GM19240 (cell line): ENCODE results near the gene TTC12.
A peak's percentile ranks its signal among the peaks of the same experiment; 100 is the strongest.
"Not testable (repeated sequence)": the region's sequence is repeated elsewhere in the genome, so short reads cannot be mapped to it uniquely, and the experiment has no call there.

Source experiments
- DNase-seq: peaks from one replicate; pipeline ENCODE4 v3.0.0; 2011; ENCODE audit warnings: low spot score; ENCODE audit not compliant: insufficient read length

The TTC12 gene

GRCh38 chr11:113286009-113286408 is 28.4 kb upstream of the TTC12 start:
- no peak for DNase-seq

- no peak for DNase-seq
Observed at GRCh38 chr11:113286509-113287497, 27.6 kb upstream of the TTC12 start.

DNA sequence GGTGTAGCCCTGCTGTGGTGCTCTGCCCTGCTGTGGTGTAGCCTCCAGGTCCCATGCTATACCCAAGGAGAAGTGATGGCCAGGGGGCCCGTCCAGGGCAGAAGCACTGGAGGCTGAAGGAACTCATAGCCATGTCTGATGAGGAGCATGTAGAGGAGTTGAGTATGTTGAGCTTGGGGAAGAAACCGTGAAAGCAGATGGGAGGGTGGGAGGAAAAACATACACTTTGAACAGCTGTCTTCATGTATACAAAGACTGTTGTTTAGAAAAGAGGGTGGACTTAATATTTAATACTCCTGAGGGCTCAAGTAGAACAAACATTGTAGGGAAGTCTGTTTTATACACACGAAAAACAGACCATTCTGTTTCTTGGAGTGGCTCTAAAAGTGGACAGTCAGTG is 26.6 kb upstream of the TTC12 start:
- DNase-seq = no peak

- DNase-seq = no peak
Observed at GRCh38 chr11:113288286-113288863, 26.0 kb upstream of the TTC12 start.

DNA sequence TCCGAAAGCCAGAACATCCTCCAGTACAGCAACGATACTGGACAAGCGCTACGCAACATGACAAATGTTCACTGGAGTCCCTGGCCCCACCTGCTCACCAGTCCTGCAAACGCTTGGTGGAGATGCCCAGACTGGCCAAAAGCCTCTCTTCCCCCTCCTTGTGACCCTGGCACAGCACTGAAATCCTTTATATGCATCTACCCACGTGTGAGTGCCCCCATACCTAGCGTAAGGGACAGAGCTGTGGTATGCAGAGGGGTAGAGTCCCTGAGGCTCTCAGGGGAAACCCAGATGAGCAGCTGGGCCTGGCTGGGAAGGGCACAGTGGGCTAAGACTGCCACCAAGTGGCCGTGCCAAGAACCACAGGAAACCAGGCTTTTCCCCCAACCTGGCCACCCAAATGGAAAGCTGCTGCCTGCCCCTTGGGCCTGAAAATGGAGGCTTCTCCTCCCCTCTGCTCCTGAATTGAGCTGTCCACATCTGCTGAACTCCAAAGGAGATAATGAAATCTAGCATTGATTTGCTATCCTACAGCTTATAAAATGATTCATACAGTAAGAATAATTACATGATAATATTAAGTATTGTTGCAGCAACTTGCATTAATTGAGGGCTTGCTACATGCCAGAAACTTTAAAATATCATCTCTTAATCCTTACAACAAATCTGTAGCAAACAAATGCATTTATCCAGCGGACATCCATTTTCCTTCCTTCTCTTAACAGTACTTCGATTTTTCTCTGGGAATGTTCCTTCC is 24.8 kb upstream of the TTC12 start:
- peak; percentile 62 for DNase-seq

GRCh38 chr11:113293936-113294335 is 20.4 kb upstream of the TTC12 start:
- no peak for DNase-seq

DNA sequence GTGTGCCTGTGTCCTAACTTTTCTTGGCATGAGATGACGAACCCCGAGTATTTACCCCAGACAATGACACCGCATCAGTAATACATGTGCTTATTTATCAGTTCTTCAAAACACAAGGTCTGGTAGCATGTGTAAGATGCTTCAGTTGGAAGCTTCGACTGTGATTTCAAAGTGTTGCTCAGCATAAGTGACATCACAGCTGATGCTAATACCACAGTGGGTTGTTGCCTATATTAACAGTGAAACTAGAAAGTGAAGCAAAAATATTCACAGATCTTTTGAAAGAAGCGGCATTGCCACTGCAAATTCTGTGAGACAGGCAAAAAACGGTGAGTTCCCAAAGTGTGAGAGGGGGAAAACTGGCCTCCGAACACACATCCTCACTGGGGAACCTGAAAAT is 18.4 kb upstream of the TTC12 start:
- DNase-seq = no peak

DNA sequence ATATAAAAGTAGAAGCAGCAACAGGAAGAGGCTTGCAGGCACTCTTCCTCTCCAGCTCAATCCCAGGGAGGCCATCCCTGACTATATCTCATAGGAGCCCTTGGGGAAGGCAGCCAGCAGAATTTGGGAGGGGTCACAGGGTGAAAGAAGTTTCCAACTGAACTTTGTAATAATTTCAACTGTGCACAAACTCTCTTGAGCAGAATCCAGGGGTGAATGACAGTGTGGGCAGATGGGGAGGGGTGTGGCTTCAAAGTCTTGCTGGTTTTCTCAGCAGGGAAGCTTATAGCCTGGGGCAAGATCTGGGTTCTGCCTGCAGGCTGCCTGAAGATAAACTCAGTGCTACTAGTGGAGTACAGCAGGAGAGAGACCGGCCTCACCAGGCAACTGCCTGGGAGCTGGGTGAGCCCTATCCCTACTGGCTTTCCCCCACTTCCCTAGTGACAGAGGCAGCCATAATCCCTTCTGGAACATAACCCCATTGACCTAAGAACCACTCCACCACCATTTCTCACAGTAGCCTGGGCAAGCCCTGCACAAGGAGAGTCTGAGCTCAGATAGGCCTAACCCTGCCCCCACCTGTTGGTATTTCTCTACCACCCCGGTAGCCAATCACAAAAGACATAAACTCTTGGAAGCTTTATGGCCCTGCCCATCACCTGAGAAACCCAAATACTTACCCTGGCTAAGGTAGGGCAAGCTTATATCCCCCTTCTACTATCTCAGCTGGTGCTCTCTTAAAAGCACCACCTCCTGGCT is 17.8 kb upstream of the TTC12 start:
- DNase-seq = no peak

DNA sequence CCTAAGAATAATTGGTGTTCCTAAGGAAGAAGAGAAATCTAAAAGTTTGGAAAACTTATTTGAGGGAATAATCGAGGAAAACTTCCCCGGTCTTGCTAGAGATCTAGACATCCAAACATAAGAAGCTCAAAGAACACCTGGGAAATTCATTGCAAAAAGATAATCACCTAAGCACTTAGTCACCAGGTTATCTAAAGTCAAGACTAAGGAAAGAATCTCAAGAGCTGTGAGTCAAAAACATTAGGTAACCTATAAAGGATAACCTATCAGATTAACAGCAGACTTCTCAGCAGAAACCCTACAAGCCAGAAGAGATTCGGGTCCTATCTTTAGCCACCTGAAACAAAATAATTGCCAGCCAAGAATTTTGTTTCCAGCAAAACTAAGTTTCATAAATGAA is 15.9 kb upstream of the TTC12 start:
- not testable (repeated sequence) for DNase-seq

- no peak for DNase-seq
Observed at GRCh38 chr11:113304916-113305315, 9.5 kb upstream of the TTC12 start.

GRCh38 chr11:113305440-113306336 is 8.7 kb upstream of the TTC12 start:
- no peak for DNase-seq

- no peak for DNase-seq
Observed at GRCh38 chr11:113308601-113309000, 5.8 kb upstream of the TTC12 start.

- no peak for DNase-seq
Observed at GRCh38 chr11:113311536-113311935, 2.8 kb upstream of the TTC12 start.

- no peak for DNase-seq
Observed at GRCh38 chr11:113313601-113314000, 782 bp upstream of the TTC12 start.

DNA sequence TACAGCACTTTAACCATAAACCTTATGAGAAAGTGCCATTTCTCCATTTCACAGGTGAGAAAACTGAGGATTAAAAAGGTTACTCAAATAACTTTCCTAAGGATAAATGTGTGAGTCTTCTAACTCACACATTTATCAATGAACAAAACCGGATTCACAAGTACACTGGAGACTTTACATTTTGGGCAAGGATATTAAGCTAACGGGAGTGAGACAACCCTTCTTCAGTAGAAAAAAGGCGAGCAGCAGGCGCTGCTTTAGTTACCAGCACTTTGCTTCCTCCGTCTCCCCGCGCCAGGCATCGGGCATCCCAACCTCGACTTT is 356 bp upstream of the TTC12 start:
- DNase-seq = no peak

DNA sequence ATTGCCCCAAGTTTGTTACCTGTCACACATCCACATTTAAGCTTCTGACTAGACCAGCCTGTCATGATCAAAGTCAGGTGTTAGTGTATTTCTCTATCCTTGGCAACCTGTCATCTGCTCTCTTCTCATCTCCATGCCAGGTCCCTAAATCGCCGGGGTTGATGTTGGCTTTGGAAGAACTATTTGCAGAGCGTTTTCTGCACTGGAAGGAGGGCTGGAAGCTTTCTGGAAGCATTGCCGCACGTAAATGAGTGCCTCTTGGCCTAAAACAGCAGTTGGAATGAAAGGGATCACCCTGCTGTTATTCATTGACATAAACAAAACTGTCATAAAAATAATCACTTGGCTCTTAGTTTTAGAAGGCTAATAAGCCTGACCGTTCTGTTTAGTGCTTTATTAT is 1.4 kb downstream of the TTC12 start:
- DNase-seq = no peak

DNA sequence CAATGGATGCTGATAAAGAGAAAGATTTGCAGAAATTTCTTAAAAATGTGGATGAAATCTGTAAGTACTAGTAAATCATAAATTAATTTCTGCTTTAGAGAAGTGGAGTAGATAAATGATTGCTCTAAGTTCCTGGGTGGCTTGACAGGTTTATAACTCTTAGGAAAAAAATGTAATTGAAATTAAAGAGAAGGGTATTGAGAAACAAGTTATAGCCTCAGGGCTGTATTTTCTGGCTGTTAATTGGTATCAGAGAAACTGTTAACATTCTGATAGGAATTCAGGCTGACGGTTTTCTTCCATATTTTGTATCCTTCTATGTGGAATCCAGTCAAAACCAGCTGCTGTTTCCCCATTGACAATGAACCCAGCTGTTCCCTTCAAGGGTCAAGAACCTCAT is 1.9 kb downstream of the TTC12 start:
- no peak for DNase-seq

GRCh38 chr11:113317339-113317738 is 3.0 kb downstream of the TTC12 start:
- DNase-seq = no peak

DNA sequence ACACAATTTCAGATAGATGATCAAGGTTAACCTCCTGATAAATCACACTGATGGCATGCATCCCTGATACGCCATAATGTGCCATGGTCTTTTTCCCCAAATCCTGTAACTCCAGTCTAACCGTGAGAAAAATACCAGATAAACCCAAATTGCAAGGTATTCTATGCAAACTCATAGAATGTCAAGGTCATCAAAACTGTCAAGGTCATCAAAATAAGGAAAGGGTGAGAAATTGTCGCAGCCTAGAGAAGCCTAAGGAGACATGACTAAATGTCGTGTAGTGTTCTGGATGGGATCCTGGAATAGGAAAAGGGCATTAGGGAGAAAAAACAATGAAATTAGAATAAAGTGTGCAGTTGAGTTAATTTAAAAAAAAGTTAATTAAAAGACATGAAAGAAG is 4.7 kb downstream of the TTC12 start:
- no peak for DNase-seq

DNA sequence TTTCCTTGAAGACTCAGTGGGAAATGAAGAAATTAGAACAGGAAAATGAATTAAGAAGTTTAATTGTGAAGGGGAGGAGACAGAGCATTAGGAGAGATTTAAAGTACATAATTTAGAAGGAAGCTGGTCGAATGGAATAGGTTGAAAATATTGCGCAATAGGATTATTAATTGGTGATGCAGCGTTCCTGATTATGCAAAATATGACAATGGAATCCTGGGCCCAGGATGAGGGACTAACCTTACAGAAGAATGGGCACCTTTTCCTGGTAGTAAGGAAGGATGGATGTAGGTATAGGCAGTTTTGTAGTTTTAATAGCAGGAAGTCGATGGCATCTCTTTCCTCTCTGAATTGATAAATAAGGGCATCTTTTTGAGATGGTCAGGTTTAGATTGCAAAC is 7.8 kb downstream of the TTC12 start:
- DNase-seq = no peak

DNA sequence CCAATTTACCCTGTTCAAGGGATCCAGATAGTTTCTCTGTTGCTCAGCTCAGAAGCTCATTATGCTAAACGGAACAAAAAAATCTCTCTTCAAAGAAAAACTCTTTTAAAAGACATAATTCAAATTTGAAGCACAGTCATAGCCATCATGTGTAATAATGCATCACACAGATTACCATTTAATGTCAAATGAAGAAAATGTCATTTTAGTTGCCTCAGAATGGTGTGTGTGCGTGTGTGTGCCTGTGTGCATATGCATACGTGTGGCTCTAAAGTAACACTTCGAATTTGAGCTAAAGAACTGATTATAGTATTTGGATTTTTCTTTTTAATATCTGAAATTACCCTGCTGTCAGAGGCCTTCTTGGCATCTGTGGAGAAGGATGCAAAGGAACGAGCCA is 9.9 kb downstream of the TTC12 start:
- DNase-seq = no peak
